Stimulated activated CD4-positive, alpha-beta T cell treated with anti-CD3 and anti-CD28 coated beads, Interleukin-2, amount 100 ng/mL, for 4 hours (primary cell): ENCODE results near the gene MAPK8IP2.

ENCODE experiments used
- DNase-seq: peaks from one replicate; pipeline ENCODE4 v3.0.0-alpha.2; 2020; ENCODE audit warnings: low read depth

MAPK8IP2 gene

GRCh38 chr22:50600538-50600937, at the start of gene MAPK8IP2:
MAPK8IP2 (plus strand) TSS chr22:50600793; CDS start chr22:50600819, 26 bp downstream.
- DNase-seq = no peak

GRCh38 chr22:50551160-50551752, 49.3 kb upstream of the MAPK8IP2 start:
- no peak for DNase-seq

GRCh38 chr22:50553310-50553709, 47.3 kb upstream of the MAPK8IP2 start:
- no peak for DNase-seq

- DNase-seq = no peak
Observed at GRCh38 chr22:50556703-50557102, 43.9 kb upstream of the MAPK8IP2 start.

GRCh38 chr22:50560034-50560433, 40.6 kb upstream of the MAPK8IP2 start:
- no peak for DNase-seq

GRCh38 chr22:50561401-50562358, 38.9 kb upstream of the MAPK8IP2 start:
- no peak for DNase-seq

- peak; percentile 96 for DNase-seq
Observed at GRCh38 chr22:50562523-50563412, 37.8 kb upstream of the MAPK8IP2 start, which contains the start of gene SYCE3. SYCE3 (minus strand) TSS chr22:50562919; CDS start chr22:50556405, 6,514 bp downstream.

- no peak for DNase-seq
Observed at GRCh38 chr22:50563413-50564160, 37.0 kb upstream of the MAPK8IP2 start.

- DNase-seq = no peak
Observed at GRCh38 chr22:50564289-50564688, 36.3 kb upstream of the MAPK8IP2 start.

GRCh38 chr22:50567721-50568252, 32.8 kb upstream of the MAPK8IP2 start:
- DNase-seq = no peak

GRCh38 chr22:50568626-50569025, 32.0 kb upstream of the MAPK8IP2 start:
- DNase-seq = no peak

- DNase-seq = no peak
Observed at GRCh38 chr22:50569041-50569459, 31.5 kb upstream of the MAPK8IP2 start.

- no peak for DNase-seq
Observed at GRCh38 chr22:50569896-50570535, 30.6 kb upstream of the MAPK8IP2 start.

- DNase-seq = no peak
Observed at GRCh38 chr22:50570861-50571260, 29.7 kb upstream of the MAPK8IP2 start.

GRCh38 chr22:50571264-50572175, 29.1 kb upstream of the MAPK8IP2 start:
- no peak for DNase-seq

GRCh38 chr22:50572965-50573364, 27.6 kb upstream of the MAPK8IP2 start:
- no peak for DNase-seq

- DNase-seq = no peak
Observed at GRCh38 chr22:50573491-50574382, 26.9 kb upstream of the MAPK8IP2 start.

GRCh38 chr22:50574383-50574755, 26.2 kb upstream of the MAPK8IP2 start:
- DNase-seq = no peak
